ENCODE measurements around the gene UBE2S. TPM values are rescaled to one million over a fixed set of nuclear protein-coding genes. Genes with fewer than 3 reads are reported as not detected.

Gene UBE2S
- total and polyA plus RNA-seq, 2 donors (not counting 1 experiment from before 2014, with no cell fraction given), result 20.6 to 72.7 TPM

GRCh38 chr19:55382522-55383054 is 25.0 kb downstream of the UBE2S start:
- Histone ChIP-seq H3K36me3 (replicated peaks in 1 of 2; ENCODE audit: control extremely low read depth in 1 of 2, control insufficient read depth in 1 of 2, extremely low read depth in 1 of 2, insufficient read depth in 2 of 2, low read length in 1 of 2) (peaks cover 0 to 9% of the 10 kb centered on the region in 2 experiments), H3K9me3 (ENCODE audit: control extremely low read depth in 1 of 3, control insufficient read depth in 2 of 3, insufficient read depth in 1 of 3, low read length in 2 of 3) (no peaks in the 10 kb centered on the region), H3K4me2 (replicated peaks; ENCODE audit: low read depth, low read length, poor library complexity, severe bottlenecking) (no peak overlapping the region), H3K79me2 (ENCODE audit: control insufficient read depth, insufficient read depth, low read length) (peaks cover 30% of the 10 kb centered on the region), H2AFZ (ENCODE audit: insufficient read depth, low read depth, low read length, poor library complexity, severe bottlenecking) (no peak overlapping the region), H3K4me1 (ENCODE audit: control insufficient read depth in 2 of 2, insufficient read depth in 2 of 2, low read length in 2 of 2) (peaks cover 26 to 38% of the 10 kb centered on the region in 2 donors), H3K9ac (ENCODE audit: low read length) (no peak overlapping the region), H4K20me1 (ENCODE audit: control insufficient read depth, insufficient read depth, low read length, poor library complexity, severe bottlenecking) (peaks cover 23% of the 10 kb centered on the region), H3K27ac (ENCODE audit: low read length in 2 of 2) (no peak overlapping the region), H3K4me3 (ENCODE audit: control extremely low read depth in 1 of 5, extremely low read depth in 1 of 5, insufficient read depth in 1 of 5, low read depth in 2 of 5, low read length in 4 of 5) (no peak overlapping the region), H3K27me3 (replicated peaks in 1 of 4; ENCODE audit: control extremely low read depth in 1 of 4, control insufficient read depth in 3 of 4, insufficient read depth in 4 of 4, low read length in 3 of 4) (no peaks in the 10 kb centered on the region)
- H3K4me1 Mint-ChIP-seq, result peaks cover 40% of the 10 kb centered on the region
- intact Hi-C loops (cut with micrococcal nuclease), result no loop called here
- H3K9me3 Mint-ChIP-seq (ENCODE audit: insufficient read depth), result no peaks in the 10 kb centered on the region
- DNase-seq (no peak), ATAC-seq (ENCODE audit: low read depth) (no peak)
- TF ChIP-seq EZH2 (IDR thresholded peaks at IDR 0.05; ENCODE audit: borderline replicate concordance, insufficient read depth, low read depth, low read length, poor library complexity, severe bottlenecking), result no peak
- TF ChIP-seq CTCF (IDR thresholded peaks at IDR 0.05), result no peak
- peak overlapping the region; percentile 89 for H3K4me3 Mint-ChIP-seq
- peak overlapping the region; percentile 46 for H3K27ac Mint-ChIP-seq
- H3K27me3 Mint-ChIP-seq, result no peaks in the 10 kb centered on the region
- ChIA-PET POLR2A (interaction anchor here (1.2 to 2.6 kb wide), 2 partner anchors 43 to 241 kb away, joined by 11 to 12 read pairs; partner anchors contain the start of gene KMT5C), CTCF (interaction anchor here (1.6 to 3.1 kb wide), 5 partner anchors 43 to 241 kb away, joined by 9 to 39 read pairs (median 19); partner anchors contain the start of gene KMT5C)
- 100% methylated on average over 3 of the region's 3 CpGs for WGBS (ENCODE audit: insufficient coverage)

GRCh38 chr19:55382013-55382412 is 25.6 kb downstream of the UBE2S start:
- TF ChIP-seq EZH2 (IDR thresholded peaks at IDR 0.05; ENCODE audit: borderline replicate concordance, insufficient read depth, low read depth, low read length, poor library complexity, severe bottlenecking) (no peak), CTCF (IDR thresholded peaks at IDR 0.05) (no peak)
- Mint-ChIP-seq H3K4me3 (peak overlapping the region; percentile 53), H3K27me3 (no peaks in the 10 kb centered on the region), H3K4me1 (peaks cover 34% of the 10 kb centered on the region), H3K27ac (no peak overlapping the region), H3K9me3 (ENCODE audit: insufficient read depth) (no peaks in the 10 kb centered on the region)
- ChIA-PET POLR2A (no interaction called here), CTCF (interaction anchor here (3.1 kb wide), 1 partner anchor 241 kb away, joined by 39 read pairs; no protein-coding TSS in a partner anchor)
- peaks cover 20 to 32% of the 10 kb centered on the region in 2 donors for H3K4me1 ChIP-seq (ENCODE audit: control insufficient read depth in 2 of 2, insufficient read depth in 2 of 2, low read length in 2 of 2)
- no peak overlapping the region for H3K27ac ChIP-seq (ENCODE audit: low read length in 2 of 2)
- H3K27me3 ChIP-seq (replicated peaks in 1 of 4; ENCODE audit: control extremely low read depth in 1 of 4, control insufficient read depth in 3 of 4, insufficient read depth in 4 of 4, low read length in 3 of 4), result no peaks in the 10 kb centered on the region
- no peak overlapping the region for H3K9ac ChIP-seq (ENCODE audit: low read length)
- H2AFZ ChIP-seq (ENCODE audit: insufficient read depth, low read depth, low read length, poor library complexity, severe bottlenecking), result no peak overlapping the region
- H3K4me2 ChIP-seq (replicated peaks; ENCODE audit: low read depth, low read length, poor library complexity, severe bottlenecking), result no peak overlapping the region
- DNase-seq (no peak), ATAC-seq (ENCODE audit: low read depth) (no peak)
- peaks cover 17% of the 10 kb centered on the region for H4K20me1 ChIP-seq (ENCODE audit: control insufficient read depth, insufficient read depth, low read length, poor library complexity, severe bottlenecking)
- 97% methylated on average over 5 of the region's 5 CpGs for WGBS (ENCODE audit: insufficient coverage)
- no peaks in the 10 kb centered on the region for H3K9me3 ChIP-seq (ENCODE audit: control extremely low read depth in 1 of 3, control insufficient read depth in 2 of 3, insufficient read depth in 1 of 3, low read length in 2 of 3)
- peaks cover 0 to 3% of the 10 kb centered on the region in 2 experiments for H3K36me3 ChIP-seq (replicated peaks in 1 of 2; ENCODE audit: control extremely low read depth in 1 of 2, control insufficient read depth in 1 of 2, extremely low read depth in 1 of 2, insufficient read depth in 2 of 2, low read length in 1 of 2)
- intact Hi-C loops (cut with micrococcal nuclease), result no loop called here
- no peak overlapping the region for H3K4me3 ChIP-seq (ENCODE audit: control extremely low read depth in 1 of 5, extremely low read depth in 1 of 5, insufficient read depth in 1 of 5, low read depth in 2 of 5, low read length in 4 of 5)
- H3K79me2 ChIP-seq (ENCODE audit: control insufficient read depth, insufficient read depth, low read length), result peaks cover 24% of the 10 kb centered on the region
